ENCODE measurements around the gene DAPK1.
"Not testable (repeated sequence)": the region's sequence is repeated elsewhere in the genome, so short reads cannot be mapped to it uniquely, and the experiment has no call there.

DAPK1 gene

GRCh38 chr9:87741891-87742290, 244.2 kb downstream of the DAPK1 start:
- DNase-seq (ENCODE audit: low spot score), result no peak

GRCh38 chr9:87742813-87743428, 245.3 kb downstream of the DAPK1 start:
- no peak for DNase-seq (ENCODE audit: low spot score)

GRCh38 chr9:87744247-87744646, 246.6 kb downstream of the DAPK1 start:
- not testable (repeated sequence) for DNase-seq (ENCODE audit: low spot score)

GRCh38 chr9:87746186-87746585, 248.5 kb downstream of the DAPK1 start:
- DNase-seq (ENCODE audit: low spot score), result no peak

GRCh38 chr9:87748881-87749280, 251.2 kb downstream of the DAPK1 start:
- no peak for DNase-seq (ENCODE audit: low spot score)

GRCh38 chr9:87749335-87750035, 251.8 kb downstream of the DAPK1 start:
- DNase-seq (ENCODE audit: low spot score), result no peak

- DNase-seq (ENCODE audit: low spot score), result no peak
These were observed 253.1 kb downstream of the DAPK1 start for GRCh38 chr9:87750726-87751125.

- no peak for DNase-seq (ENCODE audit: low spot score)
These were observed 253.8 kb downstream of the DAPK1 start for GRCh38 chr9:87751423-87751822.

GRCh38 chr9:87751868-87752267, 254.2 kb downstream of the DAPK1 start:
- no peak for DNase-seq (ENCODE audit: low spot score)

- no peak for DNase-seq (ENCODE audit: low spot score)
These were observed 255.6 kb downstream of the DAPK1 start for GRCh38 chr9:87753313-87753712.
